SK-N-SH treated with all-trans-retinoic acid at 6 μM for 48 hours (cell line): ENCODE results near the gene HIVEP3.
A peak's percentile ranks its signal among the peaks of the same experiment; 100 is the strongest.

Experiments
- ATAC-seq: fragments of 200-7000 bp; cut with Tn5 transposase; 3 replicates; pipeline ENCODE4 v1.9.1; 2020; ENCODE audit warnings: mild to moderate bottlenecking, moderate library complexity
- ARNTL ChIP-seq: fragments of 450-650 bp; formaldehyde crosslinking; IDR thresholded peaks from 2 replicates; pipeline ENCODE4 v1.5.0; 2020; ENCODE audit warnings: low read depth, mild to moderate bottlenecking, moderate library complexity, borderline replicate concordance
- BACH2 ChIP-seq: fragments of 250-450 bp; sonication (Bioruptor Pico); IDR thresholded peaks from 2 replicates; pipeline ENCODE4 v1.9.0; 2021; ENCODE audit warnings: mild to moderate bottlenecking, borderline replicate concordance
- CSDC2 ChIP-seq: fragments of 250-450 bp; sonication (Bioruptor Pico); IDR thresholded peaks from 2 replicates; pipeline ENCODE4 v1.5.0; 2020; ENCODE audit warnings: mild to moderate bottlenecking, moderate library complexity
- GLIS3 ChIP-seq: fragments of 250-450 bp; sonication (Bioruptor Pico); IDR thresholded peaks from 2 replicates; pipeline ENCODE4 v1.5.0; 2020; ENCODE audit warnings: mild to moderate bottlenecking, moderate library complexity
- ISL1 ChIP-seq: fragments of 250-450 bp; sonication (Bioruptor Pico); IDR thresholded peaks from 2 replicates; pipeline ENCODE4 v2.1.2; 2022; ENCODE audit warnings: mild to moderate bottlenecking, moderate library complexity
- OSR1 ChIP-seq: fragments of 250-450 bp; sonication (Bioruptor Pico); IDR thresholded peaks from 2 replicates; pipeline ENCODE4 v1.8.0; 2022; ENCODE audit warnings: moderate library complexity, mild to moderate bottlenecking, inconsistent platforms
- PPARA ChIP-seq: fragments of 250-450 bp; sonication (Bioruptor Pico); IDR thresholded peaks from 2 replicates; pipeline ENCODE4 v1.5.0; 2020; ENCODE audit warnings: mild to moderate bottlenecking, borderline replicate concordance
- RARB ChIP-seq: fragments of 250-450 bp; sonication (Bioruptor Pico); IDR thresholded peaks from 2 replicates; pipeline ENCODE4 v1.8.0; 2021; ENCODE audit warnings: mild to moderate bottlenecking, moderate library complexity
- SNAI2 ChIP-seq: fragments of 250-450 bp; sonication (Bioruptor Pico); IDR thresholded peaks from 2 replicates; pipeline ENCODE4 v1.5.0; 2020; ENCODE audit warnings: mild to moderate bottlenecking, moderate library complexity
- TCF4 ChIP-seq: fragments of 250-450 bp; sonication (Bioruptor Pico); IDR thresholded peaks from 2 replicates; pipeline ENCODE4 v1.8.0; 2021; ENCODE audit warnings: mild to moderate bottlenecking, moderate library complexity, borderline replicate concordance
- TOX ChIP-seq: fragments of 250-450 bp; sonication (Bioruptor Pico); IDR thresholded peaks from 2 replicates; pipeline ENCODE4 v1.8.0; 2021; ENCODE audit warnings: mild to moderate bottlenecking, moderate library complexity, borderline replicate concordance
- ZC3H10 ChIP-seq: fragments of 250-450 bp; sonication (Bioruptor Pico); IDR thresholded peaks from 2 replicates; pipeline ENCODE4 v1.5.1; 2021; ENCODE audit warnings: mild to moderate bottlenecking, moderate library complexity
- ZFP3 ChIP-seq: fragments of 250-450 bp; sonication (Bioruptor Pico); IDR thresholded peaks from 2 replicates; pipeline ENCODE4 v1.5.0; 2020; ENCODE audit warnings: mild to moderate bottlenecking, moderate library complexity
- ZFP30 ChIP-seq: fragments of 450-650 bp; formaldehyde crosslinking; IDR thresholded peaks from 2 replicates; pipeline ENCODE4 v1.5.0; 2022; ENCODE audit warnings: mild to moderate bottlenecking, moderate library complexity
- ZNF565 ChIP-seq: fragments of 450-650 bp; formaldehyde crosslinking; conservative IDR thresholded peaks from 2 replicates; pipeline ENCODE4 v1.5.0; 2020; ENCODE audit warnings: low read depth, mild to moderate bottlenecking, moderate library complexity
- ZNF8 ChIP-seq: fragments of 450-650 bp; formaldehyde crosslinking; IDR thresholded peaks from 2 replicates; pipeline ENCODE4 v1.5.0; 2020; ENCODE audit warnings: mild to moderate bottlenecking, moderate library complexity
- TF ChIP-seq, protein P1 (sequence below): fragments of 250-450 bp; sonication (Bioruptor Pico); IDR thresholded peaks from 2 replicates; pipeline ENCODE4 v1.8.0; 2021; ENCODE audit warnings: low read depth, mild to moderate bottlenecking, moderate library complexity, borderline replicate concordance
- TF ChIP-seq, protein P2 (sequence below): fragments of 250-450 bp; sonication (Bioruptor Pico); IDR thresholded peaks from 2 replicates; pipeline ENCODE4 v1.5.1; 2020; ENCODE audit warnings: low read depth, mild to moderate bottlenecking, moderate library complexity
- TF ChIP-seq, protein P3 (sequence below): fragments of 250-450 bp; sonication (Bioruptor Pico); IDR thresholded peaks from 2 replicates; pipeline ENCODE4 v1.5.1; 2021; ENCODE audit warnings: mild to moderate bottlenecking, moderate library complexity
- TF ChIP-seq, protein P4 (sequence below): fragments of 250-450 bp; sonication (Bioruptor Pico); IDR thresholded peaks from 2 replicates; pipeline ENCODE4 v1.8.0; 2020; ENCODE audit warnings: mild to moderate bottlenecking, moderate library complexity, borderline replicate concordance

HIVEP3 gene

DNA sequence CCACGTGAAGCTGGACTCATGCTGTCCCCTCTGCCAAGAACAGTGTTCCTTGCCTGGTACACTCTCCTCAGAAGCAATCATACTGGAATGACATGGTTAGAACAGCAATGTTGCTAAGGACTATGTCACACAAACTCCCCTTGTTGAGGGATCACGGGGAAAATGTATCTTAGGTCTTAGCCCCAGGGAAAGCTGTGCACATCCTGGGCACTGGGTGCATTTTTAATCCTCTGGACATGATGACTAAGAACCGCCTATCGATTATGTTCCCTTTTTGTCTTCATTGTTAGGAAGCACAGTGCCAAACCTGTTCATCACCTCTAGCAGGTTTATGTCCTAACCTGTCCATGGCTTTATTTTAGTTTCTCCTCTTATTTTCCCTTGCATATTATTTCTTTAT, 115.1 kb downstream of the HIVEP3 start:
- no peak for ATAC-seq
- TF ChIP-seq TCF4 (CRISPR knock-in tag) (no peak), ZFP30 (CRISPR knock-in tag) (no peak)
- TF ChIP-seq, all 23 proteins: peak for 0

DNA sequence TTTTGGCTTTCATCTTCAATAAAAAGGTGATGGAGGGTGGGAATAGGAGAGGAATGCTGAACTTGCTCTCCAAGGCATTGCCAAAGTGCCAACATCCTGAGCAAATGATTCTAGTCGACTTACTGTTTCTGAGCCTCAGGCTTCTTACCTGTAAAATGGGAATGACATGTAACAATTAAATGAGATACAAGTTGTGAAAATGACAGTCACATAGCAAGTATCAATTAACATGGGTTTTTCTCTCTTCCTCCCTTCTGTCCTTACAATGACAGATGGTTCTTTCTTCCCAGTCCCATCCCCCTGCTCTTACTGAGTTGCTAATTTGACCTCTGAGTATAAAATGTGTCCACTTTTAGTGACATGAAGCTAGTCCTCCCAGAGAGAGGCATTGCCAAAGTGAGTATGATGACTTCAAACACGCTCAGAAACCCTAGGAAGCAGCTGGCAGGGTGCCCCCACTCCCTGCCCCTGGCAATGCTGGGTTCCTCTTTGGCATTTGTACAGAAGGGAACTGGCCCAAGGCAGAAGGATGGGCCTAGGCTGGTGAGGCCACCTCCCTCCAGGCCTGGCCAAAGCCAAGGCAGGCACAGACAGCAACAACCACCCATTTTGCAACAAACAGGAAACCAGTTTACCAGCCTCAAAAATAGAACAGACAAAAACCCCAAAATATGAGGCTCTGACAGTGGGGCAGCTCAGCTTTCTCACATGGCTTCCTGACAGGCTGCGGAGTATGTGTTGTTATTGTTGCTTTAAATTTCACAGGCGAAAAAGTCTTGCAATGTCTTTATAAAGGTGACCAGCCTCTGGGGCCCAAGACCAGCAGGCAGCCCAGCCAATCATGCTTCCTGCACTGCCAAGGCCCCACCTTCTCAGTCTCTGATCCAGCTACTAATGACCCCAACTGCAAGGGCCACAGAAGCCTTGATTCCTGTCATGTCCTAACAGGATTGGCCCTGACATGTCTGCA, 115.9 kb downstream of the HIVEP3 start:
- ATAC-seq: no peak; the same call in 2 of the 3 replicates
- TF ChIP-seq SNAI2 (CRISPR knock-in tag) (no peak), GLIS3 (CRISPR knock-in tag) (no peak), TOX (CRISPR knock-in tag) (no peak), CSDC2 (CRISPR knock-in tag) (no peak), RARB (CRISPR knock-in tag) (no peak), ZNF8 (CRISPR knock-in tag) (no peak), ISL1 (CRISPR knock-in tag) (no peak), TCF4 (CRISPR knock-in tag) (no peak), PPARA (CRISPR knock-in tag) (no peak), ZC3H10 (CRISPR knock-in tag) (no peak), ZFP30 (CRISPR knock-in tag) (no peak), ARNTL (CRISPR knock-in tag) (no peak), OSR1 (no peak), ZFP3 (no peak), BACH2 (CRISPR knock-in tag) (no peak), ZNF565 (no peak)
- TF ChIP-seq, protein P1, sequence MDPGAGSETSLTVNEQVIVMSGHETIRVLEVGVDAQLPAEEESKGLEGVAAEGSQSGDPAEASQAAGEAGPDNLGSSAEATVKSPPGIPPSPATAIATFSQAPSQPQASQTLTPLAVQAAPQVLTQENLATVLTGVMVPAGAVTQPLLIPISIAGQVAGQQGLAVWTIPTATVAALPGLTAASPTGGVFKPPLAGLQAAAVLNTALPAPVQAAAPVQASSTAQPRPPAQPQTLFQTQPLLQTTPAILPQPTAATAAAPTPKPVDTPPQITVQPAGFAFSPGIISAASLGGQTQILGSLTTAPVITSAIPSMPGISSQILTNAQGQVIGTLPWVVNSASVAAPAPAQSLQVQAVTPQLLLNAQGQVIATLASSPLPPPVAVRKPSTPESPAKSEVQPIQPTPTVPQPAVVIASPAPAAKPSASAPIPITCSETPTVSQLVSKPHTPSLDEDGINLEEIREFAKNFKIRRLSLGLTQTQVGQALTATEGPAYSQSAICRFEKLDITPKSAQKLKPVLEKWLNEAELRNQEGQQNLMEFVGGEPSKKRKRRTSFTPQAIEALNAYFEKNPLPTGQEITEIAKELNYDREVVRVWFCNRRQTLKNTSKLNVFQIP (CRISPR knock-in tag): no peak
- TF ChIP-seq, protein P2, sequence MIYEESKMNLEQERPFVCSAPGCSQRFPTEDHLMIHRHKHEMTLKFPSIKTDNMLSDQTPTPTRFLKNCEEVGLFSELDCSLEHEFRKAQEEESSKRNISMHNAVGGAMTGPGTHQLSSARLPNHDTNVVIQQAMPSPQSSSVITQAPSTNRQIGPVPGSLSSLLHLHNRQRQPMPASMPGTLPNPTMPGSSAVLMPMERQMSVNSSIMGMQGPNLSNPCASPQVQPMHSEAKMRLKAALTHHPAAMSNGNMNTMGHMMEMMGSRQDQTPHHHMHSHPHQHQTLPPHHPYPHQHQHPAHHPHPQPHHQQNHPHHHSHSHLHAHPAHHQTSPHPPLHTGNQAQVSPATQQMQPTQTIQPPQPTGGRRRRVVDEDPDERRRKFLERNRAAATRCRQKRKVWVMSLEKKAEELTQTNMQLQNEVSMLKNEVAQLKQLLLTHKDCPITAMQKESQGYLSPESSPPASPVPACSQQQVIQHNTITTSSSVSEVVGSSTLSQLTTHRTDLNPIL: no peak
- TF ChIP-seq, protein P3, sequence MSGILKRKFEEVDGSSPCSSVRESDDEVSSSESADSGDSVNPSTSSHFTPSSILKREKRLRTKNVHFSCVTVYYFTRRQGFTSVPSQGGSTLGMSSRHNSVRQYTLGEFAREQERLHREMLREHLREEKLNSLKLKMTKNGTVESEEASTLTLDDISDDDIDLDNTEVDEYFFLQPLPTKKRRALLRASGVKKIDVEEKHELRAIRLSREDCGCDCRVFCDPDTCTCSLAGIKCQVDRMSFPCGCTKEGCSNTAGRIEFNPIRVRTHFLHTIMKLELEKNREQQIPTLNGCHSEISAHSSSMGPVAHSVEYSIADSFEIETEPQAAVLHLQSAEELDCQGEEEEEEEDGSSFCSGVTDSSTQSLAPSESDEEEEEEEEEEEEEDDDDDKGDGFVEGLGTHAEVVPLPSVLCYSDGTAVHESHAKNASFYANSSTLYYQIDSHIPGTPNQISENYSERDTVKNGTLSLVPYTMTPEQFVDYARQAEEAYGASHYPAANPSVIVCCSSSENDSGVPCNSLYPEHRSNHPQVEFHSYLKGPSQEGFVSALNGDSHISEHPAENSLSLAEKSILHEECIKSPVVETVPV (CRISPR knock-in tag): no peak
- TF ChIP-seq, protein P4, sequence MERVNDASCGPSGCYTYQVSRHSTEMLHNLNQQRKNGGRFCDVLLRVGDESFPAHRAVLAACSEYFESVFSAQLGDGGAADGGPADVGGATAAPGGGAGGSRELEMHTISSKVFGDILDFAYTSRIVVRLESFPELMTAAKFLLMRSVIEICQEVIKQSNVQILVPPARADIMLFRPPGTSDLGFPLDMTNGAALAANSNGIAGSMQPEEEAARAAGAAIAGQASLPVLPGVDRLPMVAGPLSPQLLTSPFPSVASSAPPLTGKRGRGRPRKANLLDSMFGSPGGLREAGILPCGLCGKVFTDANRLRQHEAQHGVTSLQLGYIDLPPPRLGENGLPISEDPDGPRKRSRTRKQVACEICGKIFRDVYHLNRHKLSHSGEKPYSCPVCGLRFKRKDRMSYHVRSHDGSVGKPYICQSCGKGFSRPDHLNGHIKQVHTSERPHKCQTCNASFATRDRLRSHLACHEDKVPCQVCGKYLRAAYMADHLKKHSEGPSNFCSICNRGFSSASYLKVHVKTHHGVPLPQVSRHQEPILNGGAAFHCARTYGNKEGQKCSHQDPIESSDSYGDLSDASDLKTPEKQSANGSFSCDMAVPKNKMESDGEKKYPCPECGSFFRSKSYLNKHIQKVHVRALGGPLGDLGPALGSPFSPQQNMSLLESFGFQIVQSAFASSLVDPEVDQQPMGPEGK (CRISPR knock-in tag): no peak

DNA sequence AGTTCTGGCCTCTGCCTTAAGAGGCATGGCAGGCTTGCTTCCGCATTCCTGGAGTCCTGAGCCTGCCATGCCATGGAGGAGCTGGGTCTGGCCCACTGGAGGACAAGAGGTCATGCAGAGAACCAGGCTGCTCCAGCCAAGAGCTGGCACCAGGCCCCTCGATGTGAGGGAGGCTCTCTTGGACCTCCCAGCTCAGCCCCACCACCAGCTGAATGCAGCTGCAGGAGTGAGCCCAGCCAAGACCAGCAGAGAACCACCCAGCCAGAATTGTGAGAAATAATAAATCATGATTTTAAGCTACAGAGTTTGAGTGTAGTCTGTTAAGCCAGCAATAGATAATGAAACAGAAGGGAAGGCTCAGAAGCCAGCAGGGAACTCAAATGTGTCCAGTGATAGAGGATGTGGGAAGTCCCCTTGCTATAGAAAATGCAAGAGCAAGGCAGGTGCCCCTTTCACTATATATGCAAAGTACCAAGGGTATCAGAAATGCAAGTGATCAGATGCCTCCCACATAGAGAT, 118.4 kb downstream of the HIVEP3 start:
- peak; percentile 39; the same call in 1 of the 3 replicates for ATAC-seq
- TF ChIP-seq ZC3H10 (CRISPR knock-in tag) (no peak), CSDC2 (CRISPR knock-in tag) (no peak), SNAI2 (CRISPR knock-in tag) (no peak)

DNA sequence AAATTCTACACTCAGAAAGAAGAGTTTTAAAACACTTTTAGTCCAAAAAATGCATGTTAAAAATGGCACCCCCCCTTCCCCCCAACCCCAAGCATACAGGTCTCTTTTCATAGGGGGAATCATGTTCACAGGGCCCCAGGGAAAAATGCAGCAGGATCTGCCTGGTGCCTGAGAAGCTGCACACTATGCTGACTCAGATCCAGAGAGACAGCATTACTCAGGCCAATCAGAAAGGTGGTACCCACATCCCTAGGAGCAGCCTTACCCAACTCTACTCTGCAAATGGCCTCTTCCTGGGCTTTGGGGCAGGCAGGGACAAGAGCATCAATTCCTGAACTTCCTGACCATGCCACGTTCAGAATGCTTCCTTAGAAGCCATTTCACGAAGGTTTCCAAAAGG, 119.0 kb downstream of the HIVEP3 start:
- no peak for TF ChIP-seq ZFP30 (CRISPR knock-in tag)
- TF ChIP-seq, protein P4 (CRISPR knock-in tag): no peak
- TF ChIP-seq, protein P2: no peak
- no peak for TF ChIP-seq ZFP3
- no peak for TF ChIP-seq ARNTL (CRISPR knock-in tag)
- no peak for TF ChIP-seq TCF4 (CRISPR knock-in tag)
- TF ChIP-seq GLIS3 (CRISPR knock-in tag): no peak
- TF ChIP-seq, all 23 proteins: peak for 0
- ATAC-seq: peak; percentile 68
